ENCODE measurements around the gene AKAP9. TPM values are rescaled to one million over a fixed set of nuclear protein-coding genes. Genes with fewer than 3 reads are reported as not detected.
"Not testable (repeated sequence)": the region's sequence is repeated elsewhere in the genome, so short reads cannot be mapped to it uniquely, and the experiment has no call there.

The AKAP9 gene
- total RNA-seq, 6 experiments from 2014 or later = 30.9 to 63.7 (median 40.5) TPM

GRCh38 chr7:92013611-92014010 is 72.9 kb downstream of the AKAP9 start:
- ATAC-seq (no peak), DNase-seq (no peak)
- TF ChIP-seq POLR2A (IDR thresholded peaks at IDR 0.05) (no peak), CTCF (IDR thresholded peaks at IDR 0.05) (no peak)
- Histone ChIP-seq H3K27me3 (no peaks in the 10 kb centered on the region), H3K27ac (no peak overlapping the region), H3K4me3 (no peak overlapping the region), H3K9me3 (no peaks in the 10 kb centered on the region), H3K36me3 (peaks cover 0 to 6% (median 0%) of the 10 kb centered on the region in 4 donors), H3K4me1 (no peaks in the 10 kb centered on the region)
- intact Hi-C loops (cut with DNase I) = no loop called here

- Histone ChIP-seq H3K4me3 (no peak overlapping the region), H3K9me3 (no peaks in the 10 kb centered on the region), H3K4me1 (peaks cover 0 to 11% (median 0%) of the 10 kb centered on the region in 4 donors), H3K27ac (no peak overlapping the region), H3K27me3 (no peaks in the 10 kb centered on the region), H3K36me3 (peaks cover 0 to 24% (median 9%) of the 10 kb centered on the region in 4 donors)
- intact Hi-C loops (cut with DNase I) = no loop called here
- DNase-seq (no peak), ATAC-seq (peak in 1 of 4 donors; percentile 56)
- TF ChIP-seq POLR2A (IDR thresholded peaks at IDR 0.05) = no peak
- TF ChIP-seq CTCF (IDR thresholded peaks at IDR 0.05) = no peak
Observed at GRCh38 chr7:92020636-92021035, 80.0 kb downstream of the AKAP9 start.

GRCh38 chr7:92025260-92025659 is 84.6 kb downstream of the AKAP9 start:
- Histone ChIP-seq H3K4me3 (no peak overlapping the region), H3K36me3 (peaks cover 0 to 32% (median 14%) of the 10 kb centered on the region in 4 donors), H3K27ac (no peak overlapping the region), H3K27me3 (no peaks in the 10 kb centered on the region), H3K9me3 (no peaks in the 10 kb centered on the region), H3K4me1 (peaks cover 0 to 11% (median 0%) of the 10 kb centered on the region in 4 donors)
- TF ChIP-seq POLR2A (IDR thresholded peaks at IDR 0.05) = no peak
- no peak for TF ChIP-seq CTCF (IDR thresholded peaks at IDR 0.05)
- WGBS (ENCODE audit: insufficient coverage, low coverage, low lambda C conversion rate, missing lambda C conversion rate) = 79% methylated on average over 3 of the region's 3 CpGs
- ATAC-seq (no peak), DNase-seq (no peak)
- intact Hi-C loops (cut with DNase I) = no loop called here

- H3K27ac ChIP-seq; DNase-seq; H3K27me3 ChIP-seq; H3K4me1 ChIP-seq; H3K9me3 ChIP-seq; intact Hi-C loops (cut with DNase I); H3K4me3 ChIP-seq; ATAC-seq: not testable (repeated sequence)
- WGBS (ENCODE audit: insufficient coverage, low coverage, low lambda C conversion rate, missing lambda C conversion rate) = 97% methylated on average over 6 of the region's 24 CpGs
- peaks cover 0 to 32% (median 15%) of the 10 kb centered on the region in 4 donors for H3K36me3 ChIP-seq
Observed at GRCh38 chr7:92026635-92027034, 86.0 kb downstream of the AKAP9 start.

GRCh38 chr7:92027128-92027527 is 86.5 kb downstream of the AKAP9 start:
- H3K27ac ChIP-seq; DNase-seq; H3K4me1 ChIP-seq; ATAC-seq; H3K9me3 ChIP-seq; H3K27me3 ChIP-seq; intact Hi-C loops (cut with DNase I); H3K4me3 ChIP-seq: not testable (repeated sequence)
- H3K36me3 ChIP-seq = peaks cover 0 to 28% (median 15%) of the 10 kb centered on the region in 4 donors
- WGBS (ENCODE audit: insufficient coverage, low coverage, low lambda C conversion rate, missing lambda C conversion rate) = no CpG with 5 or more reads among the region's 29 CpGs

GRCh38 chr7:92028226-92028625 is 87.6 kb downstream of the AKAP9 start:
- H3K9me3 ChIP-seq = no peaks in the 10 kb centered on the region
- 62% methylated on average over 2 of the region's 2 CpGs for WGBS (ENCODE audit: insufficient coverage, low coverage, low lambda C conversion rate, missing lambda C conversion rate)
- ATAC-seq = no peak
- H3K36me3 ChIP-seq = peaks cover 0 to 19% (median 10%) of the 10 kb centered on the region in 4 donors
- no peaks in the 10 kb centered on the region for H3K4me1 ChIP-seq
- no peak for DNase-seq
- no peak overlapping the region for H3K4me3 ChIP-seq
- intact Hi-C loops (cut with DNase I) = no loop called here
- TF ChIP-seq POLR2A (IDR thresholded peaks at IDR 0.05) (no peak), CTCF (IDR thresholded peaks at IDR 0.05) (no peak)
- H3K27me3 ChIP-seq = no peaks in the 10 kb centered on the region
- no peak overlapping the region for H3K27ac ChIP-seq
